NOMO-1 treated with DMSO at 0.1 percent for 48 hours (cell line): ENCODE results near the gene FBXO38.
"Not testable (repeated sequence)": the region's sequence is repeated elsewhere in the genome, so short reads cannot be mapped to it uniquely, and the experiment has no call there.

Source experiments
- DNase-seq: peaks from one replicate; lab custom pipeline; 2025; ENCODE audit not compliant: unreplicated experiment; lab: John Stamatoyannopoulos, UW

FBXO38 gene

DNA sequence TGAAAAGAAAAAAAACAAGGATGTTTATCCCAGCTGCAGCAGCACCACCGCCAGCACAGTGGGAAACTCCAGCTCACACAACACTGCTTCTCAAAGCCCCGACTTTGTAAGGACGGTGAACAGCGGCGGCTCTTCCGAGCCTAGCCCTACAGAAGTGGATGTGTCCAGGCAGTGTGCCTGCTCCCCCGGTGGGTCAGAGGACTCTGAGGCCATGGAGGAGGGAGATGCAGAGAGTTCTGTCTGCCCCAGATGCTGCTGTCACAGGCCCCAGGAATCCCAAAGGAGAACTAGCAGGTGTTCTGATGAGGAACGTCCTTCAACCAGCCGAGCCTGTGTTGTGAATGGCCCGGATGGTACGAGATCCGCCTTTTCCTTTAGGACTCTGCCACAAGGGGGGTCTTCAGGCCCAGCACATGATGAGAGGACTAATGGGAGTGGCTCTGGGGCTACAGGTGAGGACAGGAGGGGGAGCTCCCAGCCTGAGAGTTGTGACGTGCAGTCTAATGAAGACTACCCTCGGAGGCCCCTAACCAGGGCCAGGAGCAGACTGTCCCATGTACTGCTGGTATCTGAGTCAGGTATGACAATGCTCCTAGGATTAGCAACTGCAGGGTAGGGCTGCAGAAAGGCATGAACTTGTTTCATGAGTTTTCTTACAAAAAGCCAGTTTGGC, 43.7 kb downstream of the FBXO38 start:
- DNase-seq: no peak

DNA sequence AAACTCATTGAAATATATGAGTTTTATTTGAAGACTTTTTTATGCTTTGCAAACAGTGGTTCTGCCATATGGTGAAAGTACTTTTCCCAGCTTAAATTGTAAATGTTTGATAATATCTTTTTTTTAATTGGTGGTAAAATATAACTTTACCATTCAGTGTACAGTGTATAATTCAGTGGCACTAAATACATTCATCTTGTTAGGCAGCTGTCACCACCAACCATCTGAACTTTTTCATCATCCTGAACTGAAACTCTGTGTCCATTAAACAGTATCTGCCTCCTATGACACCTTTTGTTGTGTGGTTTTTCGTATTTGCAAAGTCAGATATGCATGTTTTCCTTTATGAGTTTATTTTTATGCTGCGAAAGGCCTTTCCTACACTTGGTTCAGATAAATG, 45.1 kb downstream of the FBXO38 start:
- no peak for DNase-seq

- DNase-seq: no peak
Measured at GRCh38 chr5:148433826-148434225, 50.1 kb downstream of the FBXO38 start.

GRCh38 chr5:148436029-148436428, 52.3 kb downstream of the FBXO38 start:
- no peak for DNase-seq

GRCh38 chr5:148437249-148437648, 53.5 kb downstream of the FBXO38 start:
- peak; percentile 5 for DNase-seq

GRCh38 chr5:148438933-148439332, 55.2 kb downstream of the FBXO38 start:
- no peak for DNase-seq

DNA sequence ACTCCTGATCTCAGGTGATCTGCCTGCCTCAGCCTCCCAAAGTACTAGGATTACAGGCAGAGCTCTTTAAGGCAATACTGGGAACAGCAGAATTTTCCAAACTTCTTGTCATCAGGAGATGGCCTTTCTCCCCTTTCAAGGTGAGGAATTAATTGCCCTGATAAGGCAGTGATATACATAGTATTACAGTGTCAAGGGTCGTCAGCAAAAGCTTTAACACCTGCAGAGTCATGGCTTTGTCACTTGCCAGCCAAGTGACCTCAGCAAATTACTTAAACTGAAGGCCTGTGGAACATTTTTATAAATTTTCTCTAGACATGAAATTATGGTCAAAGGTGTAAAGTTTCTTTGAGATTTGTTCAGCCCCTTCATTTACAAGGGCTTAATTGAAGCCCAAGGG, 59.5 kb downstream of the FBXO38 start:
- DNase-seq: no peak

DNA sequence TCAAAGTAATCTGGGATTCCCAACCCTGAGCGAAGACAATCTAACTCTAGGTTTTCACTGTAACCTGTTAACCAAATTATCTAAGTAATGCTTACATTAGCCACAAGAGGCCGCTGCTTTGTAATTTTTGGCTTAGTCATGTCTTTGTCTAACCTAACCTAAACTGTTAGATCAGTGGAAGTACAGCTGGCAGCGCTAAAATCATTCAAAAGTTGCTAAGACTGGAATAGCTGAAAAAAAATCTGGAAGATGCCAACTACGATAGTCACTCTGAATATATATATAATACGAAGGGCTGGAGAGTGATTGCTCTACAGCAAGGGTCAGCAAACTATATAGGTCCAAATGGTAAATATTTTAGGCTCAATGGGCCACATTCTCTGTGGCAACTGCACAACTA, 60.2 kb downstream of the FBXO38 start:
- DNase-seq: peak; percentile 45

- no peak for DNase-seq
Measured at GRCh38 chr5:148445578-148445977, 61.8 kb downstream of the FBXO38 start.

DNA sequence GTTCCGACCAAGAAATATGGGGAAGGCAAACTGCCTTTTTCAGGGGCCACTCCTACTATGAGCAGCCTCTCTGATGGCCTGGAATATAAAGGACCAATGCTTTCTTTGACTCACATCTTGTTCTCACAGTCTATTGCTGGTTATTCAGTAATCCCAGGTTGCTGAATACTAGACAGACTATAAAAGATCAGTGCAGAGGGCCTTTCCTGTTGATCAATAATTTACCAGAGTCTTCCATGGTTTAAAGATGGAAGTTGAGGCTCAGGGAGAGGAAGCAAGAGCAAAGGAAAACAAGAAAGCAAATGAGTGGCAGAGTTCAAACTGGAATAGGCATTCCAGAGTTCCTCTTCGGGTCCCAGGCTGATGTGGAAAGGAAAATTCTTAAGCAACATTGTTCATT, 62.9 kb downstream of the FBXO38 start:
- DNase-seq: no peak

DNA sequence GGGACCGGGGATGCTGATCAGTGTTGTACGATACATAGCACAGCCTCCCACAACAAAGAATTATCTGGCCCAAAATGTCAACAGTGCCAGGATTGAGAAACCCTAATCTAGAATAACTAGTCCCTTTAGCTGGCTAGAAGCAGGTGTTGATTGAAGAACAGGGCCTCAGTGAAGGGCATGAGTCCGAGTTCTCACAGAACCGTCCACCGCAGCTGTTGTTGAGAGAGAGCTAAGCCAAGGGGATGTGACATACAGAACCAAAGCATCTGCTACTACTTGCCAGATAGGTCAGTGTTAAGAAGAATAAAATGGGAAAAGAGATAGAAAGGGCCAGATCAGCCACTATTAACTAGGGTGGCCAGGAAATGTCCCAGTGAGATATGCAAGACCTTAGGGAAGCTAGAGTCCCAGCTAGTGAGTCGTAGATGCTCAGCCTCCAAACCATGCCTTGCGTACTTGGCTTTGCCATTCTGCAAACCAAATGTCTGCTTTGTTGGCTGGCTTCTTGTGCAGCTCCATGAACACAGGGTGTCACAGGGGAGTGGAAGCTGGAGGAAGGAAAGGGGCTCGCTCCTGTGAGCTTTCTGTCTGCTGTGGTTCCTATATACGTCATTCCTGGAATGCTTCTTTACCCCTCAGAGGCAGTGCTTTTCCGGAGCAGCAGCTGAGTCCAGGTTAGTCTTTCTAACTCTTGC, 68.9 kb downstream of the FBXO38 start:
- DNase-seq: no peak

- no peak for DNase-seq
Measured at GRCh38 chr5:148454576-148454975, 70.8 kb downstream of the FBXO38 start.

GRCh38 chr5:148455185-148455584, 71.4 kb downstream of the FBXO38 start:
- no peak for DNase-seq

DNA sequence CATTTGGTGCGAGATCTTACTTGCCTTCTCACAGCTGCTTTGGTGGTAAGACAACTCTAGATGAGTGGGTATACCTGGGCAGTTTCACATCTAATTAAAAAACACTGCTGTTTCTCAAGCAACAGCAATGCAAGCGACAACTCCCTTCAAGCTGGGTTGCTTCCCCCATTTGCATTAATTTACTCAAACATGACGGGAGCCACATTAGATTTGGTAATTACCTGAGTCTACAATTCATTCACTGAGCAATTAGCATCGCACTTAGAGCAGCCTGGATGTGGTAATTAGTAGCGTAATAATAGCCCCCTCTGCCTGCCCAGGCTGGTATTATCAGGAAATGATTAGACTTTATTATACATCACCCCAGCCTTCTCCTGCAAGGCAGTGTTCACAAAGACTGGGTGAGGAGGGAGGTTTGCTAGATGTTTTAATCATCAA, 73.4 kb downstream of the FBXO38 start:
- peak; percentile 47 for DNase-seq

DNA sequence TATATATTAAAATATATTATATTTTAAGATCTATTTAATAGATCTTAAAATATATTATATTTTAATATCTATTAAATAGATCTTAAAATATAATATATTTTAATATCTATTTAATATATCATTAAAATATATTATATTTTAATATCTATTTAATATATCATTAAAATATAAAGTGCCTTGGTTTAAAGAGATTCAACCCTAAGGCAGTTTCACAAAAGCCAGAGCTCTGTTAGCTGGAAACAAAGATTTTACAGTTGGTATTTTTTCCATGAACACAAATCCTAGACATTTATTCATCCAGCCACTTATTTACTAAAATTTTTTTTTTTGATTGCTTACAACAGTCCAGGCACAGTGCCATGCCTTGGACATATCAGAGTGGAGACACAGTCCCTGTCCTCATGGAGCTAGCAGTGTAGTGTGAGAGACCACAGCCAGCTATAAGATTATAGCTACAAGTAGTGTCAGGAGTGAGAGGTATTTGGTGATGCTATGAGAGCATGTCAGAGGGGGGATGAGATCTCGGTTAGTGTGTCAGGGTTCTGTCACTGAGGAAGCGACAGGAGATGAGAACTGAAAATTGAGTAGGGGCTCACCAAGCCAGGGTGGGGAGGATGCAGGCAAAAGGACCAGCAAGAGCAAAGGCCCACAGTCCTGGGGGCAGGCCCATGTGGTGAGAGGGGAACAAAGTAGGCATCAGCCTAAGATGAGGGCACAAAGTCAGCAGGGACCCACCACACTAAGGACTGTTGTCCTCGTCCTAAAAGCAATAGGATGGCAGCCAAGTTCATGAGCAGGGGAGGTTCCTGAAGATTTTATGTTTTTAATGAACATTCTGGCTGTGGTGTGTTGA, 74.5 kb downstream of the FBXO38 start:
- no peak for DNase-seq

- no peak for DNase-seq
Measured at GRCh38 chr5:148459669-148460068, 75.9 kb downstream of the FBXO38 start.

GRCh38 chr5:148465381-148466235, 81.8 kb downstream of the FBXO38 start:
- peak; percentile 72 for DNase-seq

- peak; percentile 23 for DNase-seq
Measured at GRCh38 chr5:148466236-148466580, 82.5 kb downstream of the FBXO38 start.

DNA sequence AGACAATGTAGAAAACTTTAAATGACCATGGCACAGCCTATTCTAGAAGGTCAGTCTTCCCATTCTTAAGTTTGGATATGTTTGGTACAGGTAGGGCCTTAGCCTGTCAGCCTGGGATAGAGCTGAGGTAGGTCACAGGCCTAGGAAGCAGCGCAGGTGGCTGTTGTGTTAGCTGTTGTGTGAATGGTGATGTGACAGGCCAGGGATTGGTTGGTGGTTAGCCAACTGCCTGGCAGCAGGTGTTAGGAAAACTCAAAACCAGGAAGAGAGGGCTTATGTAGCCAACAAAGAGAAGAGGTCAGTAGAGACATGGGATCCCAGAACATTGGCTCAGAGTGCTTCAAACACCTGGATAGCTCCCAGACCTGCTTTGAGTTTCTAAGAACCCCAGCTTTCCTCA, 84.2 kb downstream of the FBXO38 start:
- no peak for DNase-seq

GRCh38 chr5:148468746-148469145, 85.0 kb downstream of the FBXO38 start:
- DNase-seq: not testable (repeated sequence)

GRCh38 chr5:148469501-148469935, 85.8 kb downstream of the FBXO38 start:
- no peak for DNase-seq
